ENCODE measurements around the gene ADAMTS14. TPM values are rescaled to one million over a fixed set of nuclear protein-coding genes. Genes with fewer than 3 reads are reported as not detected.
"Not testable (repeated sequence)": the region's sequence is repeated elsewhere in the genome, so short reads cannot be mapped to it uniquely, and the experiment has no call there.

The ADAMTS14 gene
- polyA plus RNA-seq, 3 donors = 0.69 to 0.79 (median 0.72) TPM

GRCh38 chr10:70657041-70657440 lies 15.3 kb upstream of the ADAMTS14 start:
- DNase-seq (ENCODE audit: low read depth in 3 of 3, low spot score in 2 of 3) = no peak

- DNase-seq (ENCODE audit: low read depth in 3 of 3, low spot score in 2 of 3) = no peak
Measured at GRCh38 chr10:70658582-70659136, 13.6 kb upstream of the ADAMTS14 start.

DNA sequence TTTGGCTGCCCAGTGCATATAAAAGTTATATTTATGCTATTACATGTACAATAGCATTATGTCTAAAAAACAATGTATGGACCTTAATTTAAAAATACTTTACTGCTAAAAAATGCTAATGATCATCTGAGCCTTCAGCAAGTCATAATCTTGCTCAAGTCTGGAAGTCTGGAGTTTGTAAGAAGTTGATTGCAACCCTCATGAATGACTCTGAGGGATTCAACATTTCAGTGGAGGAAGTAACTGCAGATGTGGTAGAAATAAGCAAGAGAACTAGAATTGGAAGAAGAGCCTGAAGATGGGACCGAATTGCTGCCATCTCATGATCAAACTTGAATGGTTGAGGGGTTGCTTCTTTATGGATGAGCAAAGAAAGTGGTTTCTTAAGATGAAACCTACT lies 13.0 kb upstream of the ADAMTS14 start:
- no peak for DNase-seq (ENCODE audit: low read depth in 3 of 3, low spot score in 2 of 3)

- DNase-seq (ENCODE audit: low read depth in 3 of 3, low spot score in 2 of 3) = no peak
Measured at GRCh38 chr10:70660722-70661121, 11.6 kb upstream of the ADAMTS14 start.

DNA sequence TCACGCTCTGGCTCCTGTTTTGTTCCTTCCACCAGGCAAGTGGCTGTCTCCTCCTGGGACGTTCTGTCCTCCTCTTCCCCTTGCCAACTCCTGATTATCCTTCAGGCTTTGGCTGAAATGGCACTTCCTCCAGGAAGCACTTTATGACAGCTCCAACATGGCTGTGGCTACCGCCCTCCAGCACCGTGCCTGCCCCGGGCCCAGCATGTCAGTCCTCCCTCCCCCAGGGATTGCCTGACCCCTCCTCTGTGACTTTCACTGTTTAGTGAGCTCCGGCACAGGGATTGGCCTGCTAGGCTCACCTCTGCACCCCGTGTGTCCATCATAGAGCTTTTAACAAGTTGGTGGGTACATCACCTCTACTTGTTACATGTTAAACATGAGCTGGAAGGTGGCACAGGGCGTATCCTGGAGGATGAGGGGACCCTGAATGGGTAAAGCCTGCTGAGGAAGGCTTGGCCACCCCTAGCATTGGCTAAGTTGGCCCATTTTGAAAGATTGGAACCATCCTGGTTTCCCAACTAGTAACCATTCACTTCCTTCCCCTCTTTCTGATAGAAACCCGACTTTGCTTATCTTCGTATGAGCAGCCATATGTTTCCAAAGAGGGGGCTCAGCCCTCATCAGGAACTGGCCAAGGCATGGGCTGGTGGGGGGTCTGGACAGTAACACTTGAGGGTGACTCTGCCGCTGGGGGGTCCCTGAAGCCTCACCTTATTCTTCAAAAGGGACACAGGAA lies 10.5 kb upstream of the ADAMTS14 start:
- no peak for DNase-seq (ENCODE audit: low read depth in 3 of 3, low spot score in 2 of 3)

GRCh38 chr10:70662362-70663220 lies 9.7 kb upstream of the ADAMTS14 start:
- DNase-seq (ENCODE audit: low read depth in 3 of 3, low spot score in 2 of 3) = no peak

DNA sequence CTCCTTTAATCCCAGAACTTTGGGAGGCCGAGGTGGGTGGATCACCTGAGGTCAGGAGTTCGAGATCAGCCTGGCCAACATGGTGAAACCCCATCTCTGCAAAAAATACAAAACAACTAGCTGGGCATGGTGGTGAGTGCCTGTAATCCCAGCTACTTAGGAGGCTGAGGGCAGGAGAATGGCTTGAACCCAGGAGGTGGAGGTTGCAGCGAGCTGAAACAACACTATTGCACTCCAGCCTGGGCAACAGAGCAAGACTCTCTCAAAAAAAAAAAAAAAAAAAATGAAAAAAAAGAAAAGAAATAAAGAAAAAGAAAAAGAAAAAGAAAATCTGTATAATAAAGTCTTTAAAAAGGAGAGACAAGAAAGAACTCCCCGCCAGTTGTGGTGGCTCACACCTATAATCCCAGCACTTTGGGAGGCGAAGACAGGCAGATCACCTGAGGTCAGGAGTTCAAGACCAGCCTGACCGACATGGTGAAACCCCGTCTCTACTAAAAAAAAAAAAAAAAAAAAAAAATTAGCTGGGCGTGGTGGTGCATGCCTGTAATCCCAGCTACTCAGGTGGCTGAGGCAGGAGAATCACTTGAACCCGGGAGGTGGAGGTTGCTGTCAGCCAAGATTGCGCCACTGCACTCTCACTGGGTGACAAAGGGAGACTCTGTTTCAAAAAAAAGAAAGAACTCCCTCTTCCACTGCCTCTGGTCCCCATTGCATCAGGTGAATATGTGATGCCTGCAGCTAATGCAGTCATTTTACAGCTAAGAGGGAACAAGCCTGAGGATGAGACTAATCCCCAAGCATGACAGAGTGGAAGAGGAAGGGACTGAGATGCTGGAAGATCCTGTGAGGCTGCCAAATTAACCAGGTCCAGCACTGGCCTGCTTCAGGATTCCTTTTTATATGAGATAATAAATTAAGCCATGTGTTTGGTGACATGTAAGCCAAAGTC lies 8.6 kb upstream of the ADAMTS14 start:
- DNase-seq (ENCODE audit: low read depth in 3 of 3, low spot score in 2 of 3) = not testable (repeated sequence)

DNA sequence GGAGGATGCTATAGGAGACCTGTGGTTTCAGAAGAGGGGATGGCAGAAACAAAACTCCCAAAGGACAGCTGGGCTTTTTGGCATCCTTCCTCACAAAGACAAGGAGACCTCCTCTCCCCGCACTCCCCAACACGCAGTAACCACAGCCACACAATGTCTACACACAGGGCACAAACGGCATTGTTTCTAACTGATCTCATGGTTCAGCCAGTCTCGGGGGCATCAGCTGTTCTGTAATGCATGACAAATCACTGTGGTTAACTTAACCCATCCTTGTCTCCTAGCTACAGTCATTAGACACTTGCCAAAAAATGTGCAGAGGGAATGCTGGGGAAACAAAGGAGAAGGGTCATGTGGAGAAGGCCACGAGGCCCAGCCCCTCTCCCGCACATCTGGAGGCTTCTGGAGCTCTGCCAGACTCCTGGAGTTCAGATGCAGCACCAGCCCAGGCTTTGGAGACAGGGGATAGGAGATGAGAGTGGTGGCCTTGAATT lies 7.6 kb upstream of the ADAMTS14 start:
- peak in 1 of 3 donors; percentile 39 for DNase-seq (ENCODE audit: low read depth in 3 of 3, low spot score in 2 of 3)

DNA sequence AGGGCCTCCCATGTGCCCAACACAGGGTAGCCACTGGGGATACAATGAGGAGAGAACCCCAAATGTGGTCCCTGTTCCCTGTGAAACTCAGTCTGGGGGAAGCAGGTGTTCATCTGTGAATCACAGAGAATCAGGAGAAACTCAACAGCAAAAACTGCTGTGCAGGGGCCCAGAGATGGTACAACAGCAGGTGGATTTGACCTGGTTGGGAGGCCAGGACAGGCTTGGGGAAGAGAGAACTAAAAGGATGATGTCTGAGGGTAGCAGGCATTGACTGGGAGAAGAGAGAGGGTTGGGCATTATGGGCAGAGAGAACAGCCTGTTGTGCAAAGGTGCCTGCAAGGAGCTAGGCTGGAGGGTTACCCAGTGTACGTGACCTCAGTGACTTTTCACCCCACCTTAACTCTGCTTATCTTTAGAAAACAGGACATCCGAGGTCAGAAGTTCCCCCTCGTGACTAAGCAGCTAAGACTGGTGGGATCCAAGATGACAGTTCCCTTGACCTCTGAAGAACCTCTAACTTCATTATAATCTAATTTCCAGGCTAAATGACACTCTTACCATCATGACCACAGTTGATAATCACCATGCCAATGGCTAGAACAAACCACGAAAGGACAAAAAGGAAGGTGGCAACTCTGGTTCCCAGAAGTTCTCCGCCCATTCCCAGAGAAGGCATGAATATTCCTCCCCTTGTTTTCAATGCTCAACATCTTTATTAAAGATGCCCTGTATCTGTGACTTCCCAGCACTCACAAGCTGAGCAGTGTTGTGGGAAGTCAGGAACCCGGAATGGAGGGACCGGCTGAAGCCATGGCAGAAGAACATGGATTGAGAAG lies 5.1 kb upstream of the ADAMTS14 start:
- no peak for DNase-seq (ENCODE audit: low read depth in 3 of 3, low spot score in 2 of 3)

DNA sequence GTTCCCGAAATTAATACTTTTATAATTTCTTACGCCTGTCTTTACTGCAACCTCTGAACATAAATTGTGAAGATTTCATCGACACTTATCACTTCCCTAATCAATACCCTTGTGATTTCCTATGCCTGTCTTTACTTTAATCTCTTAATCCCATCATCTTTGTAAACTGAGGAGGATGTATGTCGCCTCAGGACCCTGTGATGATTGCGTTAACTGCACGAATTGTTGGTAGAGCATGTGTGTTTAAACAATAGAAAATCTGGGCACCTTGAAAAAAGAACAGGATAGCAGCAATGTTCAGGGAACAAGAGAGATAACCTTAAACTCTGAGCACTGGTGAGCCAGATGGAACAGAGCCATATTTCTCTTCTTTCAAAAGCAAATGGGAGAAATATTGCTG lies 4.5 kb upstream of the ADAMTS14 start:
- not testable (repeated sequence) for DNase-seq (ENCODE audit: low read depth in 3 of 3, low spot score in 2 of 3)

GRCh38 chr10:70668454-70668970 lies 3.8 kb upstream of the ADAMTS14 start:
- no peak for DNase-seq (ENCODE audit: low read depth in 3 of 3, low spot score in 2 of 3)

DNA sequence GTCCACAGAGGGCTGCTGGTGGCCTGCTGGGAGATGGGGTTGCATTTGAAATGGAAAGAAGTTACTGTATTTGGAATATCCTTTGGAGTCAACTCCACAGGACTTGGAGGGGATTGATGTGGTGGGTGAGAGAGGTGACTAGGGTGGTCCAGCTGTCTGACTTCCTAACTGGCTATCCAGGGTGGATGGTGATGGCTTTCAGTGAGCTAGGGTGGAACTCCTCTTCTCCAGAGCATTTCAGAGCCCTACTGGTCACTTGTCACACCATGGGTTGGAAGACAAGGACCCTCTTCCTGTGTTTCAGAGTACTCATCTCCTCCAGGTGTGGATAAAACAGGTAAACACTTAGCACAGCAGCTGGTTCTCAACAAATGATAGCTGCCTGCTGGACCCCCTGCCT lies 3.3 kb upstream of the ADAMTS14 start:
- DNase-seq (ENCODE audit: low read depth in 3 of 3, low spot score in 2 of 3) = no peak

DNA sequence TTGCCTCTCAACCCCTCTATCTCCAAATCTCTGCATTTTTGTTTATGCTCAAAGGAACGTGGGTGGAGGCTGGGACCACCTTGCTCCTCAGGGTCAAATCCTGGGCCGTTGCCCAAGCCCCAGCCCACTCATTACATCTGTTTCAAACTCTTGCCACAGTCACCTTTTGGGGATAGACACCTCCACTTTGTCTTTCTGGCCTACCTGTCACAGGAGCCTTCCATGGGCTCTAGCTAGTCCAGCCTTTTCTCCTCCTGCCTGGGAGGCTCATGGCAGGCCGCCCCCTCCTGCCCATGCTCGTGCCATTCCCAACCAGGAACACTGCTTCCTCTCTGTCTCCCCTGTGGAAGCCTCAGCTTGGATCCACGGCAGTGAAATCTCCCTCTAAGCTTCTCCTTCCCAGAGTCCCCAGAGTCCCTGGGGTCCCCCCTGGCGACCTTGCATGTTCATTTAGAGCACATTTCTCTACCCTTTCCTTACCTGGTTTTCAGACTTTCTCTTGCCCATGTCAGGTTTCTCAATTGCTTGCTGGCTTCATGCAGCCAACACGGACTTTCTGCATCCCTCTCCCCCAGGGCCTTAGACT lies 2.5 kb upstream of the ADAMTS14 start:
- no peak for DNase-seq (ENCODE audit: low read depth in 3 of 3, low spot score in 2 of 3)

DNA sequence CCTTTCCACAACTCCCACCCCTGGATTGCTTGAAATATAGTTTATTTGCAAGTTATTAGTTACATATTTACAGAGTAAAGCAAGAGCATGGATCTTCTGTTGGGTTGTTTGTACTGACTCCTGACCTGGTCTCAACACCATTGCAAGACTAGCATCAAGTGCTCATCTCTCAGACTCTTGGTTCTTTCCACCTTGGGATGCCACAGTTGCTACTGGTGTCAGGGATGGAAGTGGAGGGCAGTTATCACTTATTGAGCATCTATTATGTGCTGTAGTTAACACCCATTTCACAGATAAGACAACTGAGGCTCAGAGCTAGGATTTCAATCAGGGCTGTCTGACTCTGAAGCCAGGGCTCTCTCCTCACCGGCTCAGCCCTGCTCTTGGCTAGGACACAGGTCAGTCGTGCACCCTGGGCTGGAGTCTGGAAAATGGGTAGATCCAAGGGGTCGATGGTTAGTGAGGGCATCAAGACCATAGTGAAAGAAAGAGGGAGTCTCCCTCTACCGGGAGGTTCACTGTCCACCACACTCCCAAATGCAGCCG lies 614 bp upstream of the ADAMTS14 start:
- DNase-seq (ENCODE audit: low read depth in 3 of 3, low spot score in 2 of 3) = no peak

- no peak for DNase-seq (ENCODE audit: low read depth in 3 of 3, low spot score in 2 of 3)
Measured at GRCh38 chr10:70673043-70673928, 980 bp downstream of the ADAMTS14 start.

GRCh38 chr10:70673929-70674559 lies 1.7 kb downstream of the ADAMTS14 start:
- no peak for DNase-seq (ENCODE audit: low read depth in 3 of 3, low spot score in 2 of 3)

All from right renal cortex interstitium (tissue), 3 donors.